NCI-H460 (cell line): ENCODE measurements around the gene SPRED2. TPM values are rescaled to one million over a fixed set of nuclear protein-coding genes. Genes with fewer than 3 reads are reported as not detected.

Experiments
- DNase-seq: peaks from one replicate; pipeline ENCODE4 v3.0.0-alpha.2; 2016; ENCODE audit warnings: low read depth; ENCODE audit errors: extremely low read depth
- polyA plus RNA-seq: library from polyadenylated mRNA; depleted of rRNA; stranded (reverse); fragments of >200 nt; gene quantifications from 2 replicates; pipeline ENCODE4 v1.2.3, GENCODE V29; 2014; cell fraction: nucleus; rRNA removed
- total RNA-seq: library from RNA; depleted of rRNA; stranded (reverse); fragments of >200 nt; shearing (Covaris generic); gene quantifications from 2 replicates; pipeline ENCODE4 v1.2.3, GENCODE V29; 2014; rRNA removed

Gene SPRED2
- 20.4 and 23.5 TPM in 2 replicates for total RNA-seq
- polyA plus RNA-seq = 11.5 and 24.0 TPM in 2 replicates

GRCh38 chr2:65432227-65433190, at the start of gene SPRED2:
SPRED2 (minus strand) TSS chr2:65432599; CDS start chr2:65431987, 612 bp downstream.
- DNase-seq = peak; percentile 97

- no peak for DNase-seq
Measured at GRCh38 chr2:65481961-65482360, 49.6 kb upstream of the SPRED2 start.

- no peak for DNase-seq
Measured at GRCh38 chr2:65479524-65479923, 47.1 kb upstream of the SPRED2 start.

- no peak for DNase-seq
Measured at GRCh38 chr2:65478498-65479135, 46.2 kb upstream of the SPRED2 start.

GRCh38 chr2:65477590-65477989, 45.2 kb upstream of the SPRED2 start:
- no peak for DNase-seq

- DNase-seq = no peak
Measured at GRCh38 chr2:65476778-65477177, 44.4 kb upstream of the SPRED2 start.

GRCh38 chr2:65475000-65475399, 42.6 kb upstream of the SPRED2 start:
- no peak for DNase-seq

- DNase-seq = no peak
Measured at GRCh38 chr2:65473045-65473444, 40.6 kb upstream of the SPRED2 start.

GRCh38 chr2:65471409-65471808, 39.0 kb upstream of the SPRED2 start:
- DNase-seq = no peak

GRCh38 chr2:65466551-65466950, 34.2 kb upstream of the SPRED2 start:
- no peak for DNase-seq

- no peak for DNase-seq
Measured at GRCh38 chr2:65465857-65466256, 33.5 kb upstream of the SPRED2 start.

GRCh38 chr2:65465124-65465523, 32.7 kb upstream of the SPRED2 start:
- DNase-seq = no peak

- no peak for DNase-seq
Measured at GRCh38 chr2:65464604-65465003, 32.2 kb upstream of the SPRED2 start.

- DNase-seq = no peak
Measured at GRCh38 chr2:65458999-65459398, 26.6 kb upstream of the SPRED2 start.

GRCh38 chr2:65456886-65457285, 24.5 kb upstream of the SPRED2 start:
- DNase-seq = no peak

GRCh38 chr2:65456064-65456463, 23.7 kb upstream of the SPRED2 start:
- DNase-seq = no peak

- DNase-seq = no peak
Measured at GRCh38 chr2:65453916-65454315, 21.5 kb upstream of the SPRED2 start.

- no peak for DNase-seq
Measured at GRCh38 chr2:65452150-65452895, 19.9 kb upstream of the SPRED2 start.

- no peak for DNase-seq
Measured at GRCh38 chr2:65450810-65451209, 18.4 kb upstream of the SPRED2 start.

GRCh38 chr2:65450393-65450792, 18.0 kb upstream of the SPRED2 start:
- DNase-seq = no peak
